HG03135 (cell line): ENCODE data around the gene KDM2A.

Source experiments
- ATAC-seq: cut with Tn5 transposase; IDR thresholded peaks from one replicate; pipeline ENCODE4 v1.9.1; 2021; ENCODE audit warnings: mild to moderate bottlenecking, moderate library complexity; ENCODE audit not compliant: unreplicated experiment

Gene KDM2A

GRCh38 chr11:67300256-67300755 is 181.2 kb downstream of the KDM2A start:
- no peak for ATAC-seq

- ATAC-seq, result no peak
Observed at GRCh38 chr11:67300756-67301312, 181.8 kb downstream of the KDM2A start.

GRCh38 chr11:67301313-67301921 is 182.4 kb downstream of the KDM2A start:
- ATAC-seq, result no peak

GRCh38 chr11:67301951-67302516 is 183.0 kb downstream of the KDM2A start:
- ATAC-seq, result no peak

- no peak for ATAC-seq
Observed at GRCh38 chr11:67302571-67303131, 183.6 kb downstream of the KDM2A start.

GRCh38 chr11:67303132-67303834 is 184.2 kb downstream of the KDM2A start, which contains the start of gene SSH3:
TSS of gene SSH3 (plus strand) at chr11:67303530. CDS start at chr11:67303626, 96 bp downstream.
- no peak for ATAC-seq

- no peak for ATAC-seq
Observed at GRCh38 chr11:67303835-67304411, 184.9 kb downstream of the KDM2A start.

GRCh38 chr11:67304511-67305113 is 185.5 kb downstream of the KDM2A start:
- no peak for ATAC-seq

GRCh38 chr11:67306769-67307544 is 187.9 kb downstream of the KDM2A start:
- ATAC-seq, result no peak

- ATAC-seq, result no peak
Observed at GRCh38 chr11:67307545-67308001, 188.5 kb downstream of the KDM2A start.
